Progenitor cell of endocrine pancreas (in vitro differentiated cells): ENCODE data around the gene CXCL12. TPM values are rescaled to one million over a fixed set of nuclear protein-coding genes. Genes with fewer than 3 reads are reported as not detected.

Experiments
- DNase-seq: peaks from one replicate; pipeline ENCODE4 v3.0.0; 2021; ENCODE audit warnings: low spot score; ENCODE audit not compliant: unreplicated experiment
- H3K27ac Mint-ChIP-seq: 2 replicates; pipeline ENCODE4 v1.8.0; 2021; ENCODE audit warnings: mild to moderate bottlenecking, moderate library complexity, mixed read lengths
- H3K27me3 Mint-ChIP-seq: 2 replicates; pipeline ENCODE4 v1.8.0; 2021; ENCODE audit warnings: mixed read lengths
- H3K36me3 Mint-ChIP-seq: 2 replicates; pipeline ENCODE4 v1.8.0; 2022; ENCODE audit warnings: mixed read lengths; ENCODE audit not compliant: insufficient read depth
- H3K4me1 Mint-ChIP-seq: 2 replicates; pipeline ENCODE4 v1.8.0; 2021; ENCODE audit warnings: low read depth, mixed read lengths
- H3K4me3 Mint-ChIP-seq: 2 replicates; pipeline ENCODE4 v1.8.0; 2021; ENCODE audit warnings: low read depth, mild to moderate bottlenecking, moderate library complexity, mixed read lengths
- H3K9me3 Mint-ChIP-seq: 2 replicates; pipeline ENCODE4 v1.8.0; 2021; ENCODE audit warnings: low read depth, mixed read lengths
- CTCF ChIP-seq: fragments of 200-600 bp; sonication (generic); IDR thresholded peaks from one replicate; pipeline ENCODE4 v1.5.0; 2021; ENCODE audit warnings: antibody characterized with exemption, mild to moderate bottlenecking; ENCODE audit not compliant: unreplicated experiment
- total RNA-seq: library from RNA; stranded (reverse); gene quantifications from 2 replicates; pipeline ENCODE4 v1.2.1, GENCODE V29; 2021

The CXCL12 gene
- total RNA-seq, 1 donor from 2014 or later = 4.2 TPM

DNA sequence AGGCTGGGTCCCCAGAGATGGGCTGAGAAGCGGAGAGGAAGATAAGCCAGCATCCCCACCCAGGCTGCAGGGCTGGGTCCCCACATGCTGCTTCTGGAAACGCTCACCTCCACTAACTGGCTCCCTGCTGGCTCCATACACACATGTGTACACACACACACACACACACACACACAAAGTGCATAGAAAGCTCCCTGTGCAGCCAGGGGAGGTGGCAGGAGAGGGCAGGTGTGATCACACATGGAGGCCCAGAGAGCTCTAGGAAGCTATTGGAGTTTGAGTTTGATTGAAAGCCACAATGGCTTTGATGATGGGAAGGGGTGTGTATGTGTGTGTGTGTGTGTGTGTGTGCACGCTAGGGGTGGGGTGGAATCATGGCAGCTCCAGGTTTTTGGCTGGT, 29.3 kb downstream of the CXCL12 start:
- no peak overlapping the region for H3K27ac Mint-ChIP-seq
- no peak for DNase-seq
- TF ChIP-seq CTCF = no peak
- H3K36me3 Mint-ChIP-seq = no peaks in the 10 kb centered on the region
- H3K4me3 Mint-ChIP-seq = no peak overlapping the region
- no peaks in the 10 kb centered on the region for H3K9me3 Mint-ChIP-seq
- peaks cover 19% of the 10 kb centered on the region for H3K27me3 Mint-ChIP-seq
- H3K4me1 Mint-ChIP-seq = peaks cover 1% of the 10 kb centered on the region

DNA sequence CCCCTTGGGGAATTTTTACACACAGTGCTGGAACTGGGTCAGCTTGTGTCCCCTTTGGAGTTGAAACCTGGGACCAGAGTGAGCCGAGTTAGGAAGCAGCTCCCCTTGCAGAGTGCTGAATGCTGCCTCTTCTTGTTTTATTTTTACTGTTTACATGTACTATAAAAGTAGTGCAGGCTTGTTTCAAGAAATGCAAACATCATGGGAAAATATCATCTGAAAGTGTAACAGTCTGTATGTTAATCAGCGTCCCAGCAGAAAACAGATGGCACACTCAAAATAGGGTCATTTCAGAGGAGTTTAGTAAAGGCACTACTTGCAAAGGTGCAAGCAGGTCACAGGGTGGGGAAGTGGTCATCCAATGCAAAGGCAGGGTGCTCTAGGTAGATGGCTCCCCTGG, 30.1 kb downstream of the CXCL12 start:
- no peak overlapping the region for H3K4me3 Mint-ChIP-seq
- peaks cover 1% of the 10 kb centered on the region for H3K4me1 Mint-ChIP-seq
- H3K27ac Mint-ChIP-seq = no peak overlapping the region
- no peak for DNase-seq
- no peaks in the 10 kb centered on the region for H3K9me3 Mint-ChIP-seq
- H3K27me3 Mint-ChIP-seq = peaks cover 17% of the 10 kb centered on the region
- no peak for TF ChIP-seq CTCF
- H3K36me3 Mint-ChIP-seq = no peaks in the 10 kb centered on the region

GRCh38 chr10:44353721-44354120, 31.2 kb downstream of the CXCL12 start:
- H3K4me3 Mint-ChIP-seq = no peak overlapping the region
- H3K9me3 Mint-ChIP-seq = no peaks in the 10 kb centered on the region
- no peak for TF ChIP-seq CTCF
- H3K27ac Mint-ChIP-seq = no peak overlapping the region
- no peak for DNase-seq
- H3K36me3 Mint-ChIP-seq = no peaks in the 10 kb centered on the region
- peaks cover 1% of the 10 kb centered on the region for H3K4me1 Mint-ChIP-seq
- H3K27me3 Mint-ChIP-seq = peaks cover 13% of the 10 kb centered on the region

DNA sequence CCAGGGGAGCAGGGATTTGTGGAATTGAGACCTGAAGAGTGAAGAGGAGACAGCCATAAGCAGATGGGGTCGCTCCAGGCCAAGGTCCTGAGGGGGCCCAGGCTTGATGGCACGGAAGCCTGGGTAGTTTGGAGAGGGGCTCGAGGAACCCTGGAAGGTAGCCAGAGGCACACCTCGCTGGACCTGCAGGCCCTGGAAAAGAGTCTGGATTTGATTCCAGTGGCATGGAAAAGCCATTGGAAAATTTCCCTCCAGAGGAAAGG, 31.8 kb downstream of the CXCL12 start:
- Mint-ChIP-seq H3K4me3 (no peak overlapping the region), H3K27me3 (peaks cover 11% of the 10 kb centered on the region), H3K36me3 (no peaks in the 10 kb centered on the region), H3K27ac (no peak overlapping the region), H3K9me3 (no peaks in the 10 kb centered on the region), H3K4me1 (peaks cover 1% of the 10 kb centered on the region)
- DNase-seq = no peak
- no peak for TF ChIP-seq CTCF

DNA sequence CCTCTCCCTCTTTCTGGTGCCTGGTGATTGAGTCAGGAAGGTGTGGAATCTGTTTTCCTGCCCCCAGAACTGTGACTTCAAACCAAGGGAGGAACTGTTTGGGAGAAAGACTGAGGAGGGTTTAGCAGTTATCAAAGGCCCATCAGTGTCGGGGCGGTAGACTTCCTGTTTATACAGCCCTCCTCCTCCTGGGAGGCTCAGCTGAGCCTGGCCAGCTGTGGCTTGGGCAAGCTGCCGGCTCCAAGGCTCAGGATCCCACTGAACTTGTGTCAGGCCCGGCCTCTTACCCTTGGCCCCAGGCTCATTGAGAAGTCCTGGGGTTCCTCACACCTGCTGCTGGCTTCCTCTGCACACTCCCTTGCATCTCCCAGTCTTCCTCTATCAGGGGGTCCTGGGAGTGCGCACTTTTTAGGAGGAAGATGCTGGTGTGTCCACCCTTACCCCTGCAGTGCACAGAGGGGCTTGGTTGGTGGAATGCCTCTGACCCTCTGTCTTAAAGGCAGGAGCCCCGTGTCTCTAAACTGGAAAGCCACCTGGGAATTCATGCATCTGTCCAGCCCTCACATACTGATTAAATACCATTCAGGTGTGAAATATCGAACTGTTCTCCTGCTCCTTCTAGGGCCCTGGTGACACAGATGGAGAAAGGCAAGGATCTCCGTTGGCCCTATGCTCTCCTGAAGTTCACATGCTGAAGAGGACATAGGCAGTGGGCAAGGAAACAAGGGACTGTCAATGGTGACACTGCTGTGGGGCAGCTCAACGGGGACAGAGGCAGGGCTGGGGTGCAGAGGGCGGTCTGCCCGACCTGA, 32.4 kb downstream of the CXCL12 start:
- Mint-ChIP-seq H3K9me3 (no peaks in the 10 kb centered on the region), H3K27me3 (peaks cover 11% of the 10 kb centered on the region), H3K4me3 (no peak overlapping the region), H3K4me1 (peaks cover 1% of the 10 kb centered on the region), H3K36me3 (no peaks in the 10 kb centered on the region), H3K27ac (no peak overlapping the region)
- DNase-seq = no peak
- TF ChIP-seq CTCF = no peak
